Left renal cortex interstitium (tissue), 4 donors: ENCODE measurements around the gene ARHGAP6. TPM values are rescaled to one million over a fixed set of nuclear protein-coding genes. Genes with fewer than 3 reads are reported as not detected.
"Not testable (repeated sequence)": the region's sequence is repeated elsewhere in the genome, so short reads cannot be mapped to it uniquely, and the experiment has no call there.

Experiments
- DNase-seq, 4 donors: peaks; one replicate each; pipeline ENCODE4 v3.0.0-alpha.2; 2013; ENCODE audit warnings: low read depth in 4 of 4, low spot score in 2 of 4, missing footprints in 1 of 4
- polyA plus RNA-seq, 4 donors: library from polyadenylated mRNA; unstranded; fragments of 120-200 nt; gene quantifications; one replicate each; pipeline ENCODE4 v1.2.1, GENCODE V29; 2013; ENCODE audit not compliant: insufficient read length in 4 of 4

The ARHGAP6 gene
- polyA plus RNA-seq, 4 donors = 14.4 to 15.7 (median 15.5) TPM

- no peak for DNase-seq
These were observed 16.8 kb downstream of the ARHGAP6 start for GRCh38 chrX:11648705-11649519.

- no peak for DNase-seq
These were observed 18.6 kb downstream of the ARHGAP6 start for GRCh38 chrX:11647138-11647537.

- no peak for DNase-seq
These were observed 24.2 kb downstream of the ARHGAP6 start for GRCh38 chrX:11641349-11642065.

- DNase-seq = no peak
These were observed 25.6 kb downstream of the ARHGAP6 start for GRCh38 chrX:11640089-11640488.

GRCh38 chrX:11632732-11633131, 33.0 kb downstream of the ARHGAP6 start:
- no peak for DNase-seq

- DNase-seq = no peak
These were observed 36.0 kb downstream of the ARHGAP6 start for GRCh38 chrX:11629593-11630211.

- no peak for DNase-seq
These were observed 37.3 kb downstream of the ARHGAP6 start for GRCh38 chrX:11628399-11628798.

GRCh38 chrX:11626351-11626750, 39.4 kb downstream of the ARHGAP6 start:
- no peak for DNase-seq

- no peak for DNase-seq
These were observed 46.3 kb downstream of the ARHGAP6 start for GRCh38 chrX:11619441-11619840.

GRCh38 chrX:11614253-11614652, 51.5 kb downstream of the ARHGAP6 start:
- not testable (repeated sequence) for DNase-seq

GRCh38 chrX:11611965-11612364, 53.8 kb downstream of the ARHGAP6 start:
- DNase-seq = no peak

- DNase-seq = no peak
These were observed 54.6 kb downstream of the ARHGAP6 start for GRCh38 chrX:11611161-11611560.

- DNase-seq = no peak
These were observed 56.6 kb downstream of the ARHGAP6 start for GRCh38 chrX:11609109-11609508.

- DNase-seq = no peak
These were observed 59.3 kb downstream of the ARHGAP6 start for GRCh38 chrX:11606408-11606807.

- DNase-seq = no peak
These were observed 65.1 kb downstream of the ARHGAP6 start for GRCh38 chrX:11600578-11600977.

- DNase-seq = no peak
These were observed 68.2 kb downstream of the ARHGAP6 start for GRCh38 chrX:11597479-11597878.

GRCh38 chrX:11591723-11592346, 73.9 kb downstream of the ARHGAP6 start:
- no peak for DNase-seq

- peak in 1 of 4 donors; percentile 23 for DNase-seq
These were observed 76.1 kb downstream of the ARHGAP6 start for GRCh38 chrX:11589641-11590040.

GRCh38 chrX:11588097-11588496, 77.6 kb downstream of the ARHGAP6 start:
- DNase-seq = no peak

- no peak for DNase-seq
These were observed 80.5 kb downstream of the ARHGAP6 start for GRCh38 chrX:11585174-11585573.

- DNase-seq = no peak
These were observed 84.9 kb downstream of the ARHGAP6 start for GRCh38 chrX:11580789-11581188.
